ENCODE data around the gene SAMD15.
A peak's percentile ranks its signal among the peaks of the same experiment; 100 is the strongest.
"Not testable (repeated sequence)": the region's sequence is repeated elsewhere in the genome, so short reads cannot be mapped to it uniquely, and the experiment has no call there.

SAMD15 gene

DNA sequence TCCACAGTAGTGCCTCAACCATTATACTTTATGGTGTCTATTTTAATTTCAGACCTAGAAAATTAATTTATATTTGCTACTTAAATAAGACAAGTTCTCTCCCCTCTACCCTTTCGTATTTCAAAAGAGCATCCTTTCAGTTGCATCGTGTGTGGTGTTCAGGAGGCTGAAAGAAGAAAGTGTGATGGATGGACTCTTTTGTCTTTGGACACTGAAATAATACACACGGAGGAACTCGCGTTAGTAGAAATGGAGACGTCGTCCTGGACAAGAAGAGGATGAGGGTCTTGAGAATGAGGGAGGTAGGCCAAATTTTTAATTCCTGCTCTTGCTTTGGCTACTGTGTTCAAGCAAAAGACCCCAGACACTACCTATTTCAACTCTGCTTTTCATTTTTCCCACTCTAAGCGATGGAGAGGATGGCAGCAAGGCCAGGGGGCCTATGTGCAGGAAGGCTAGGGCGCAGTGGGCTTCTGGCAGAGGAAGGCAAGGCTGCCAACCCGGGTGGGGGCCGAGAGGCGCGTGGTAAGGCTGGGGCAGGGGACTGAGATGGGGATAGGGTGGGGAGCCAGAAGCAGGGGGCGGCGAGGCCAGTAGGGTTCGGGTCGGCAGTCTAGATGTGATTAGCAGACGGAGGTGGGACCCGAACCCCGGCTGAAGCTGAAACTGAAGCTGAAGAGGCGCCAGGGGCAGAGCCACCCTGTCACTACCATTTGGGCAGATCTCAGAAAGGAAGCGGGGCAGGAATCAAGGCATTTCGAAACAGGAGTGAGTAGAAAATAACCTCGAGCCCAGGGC is 1.0 kb upstream of the SAMD15 start:
- DNase-seq (ENCODE audit: low read depth in 2 of 3, low spot score in 1 of 3), result peak; percentile 12 to 21 (median 20)

DNA sequence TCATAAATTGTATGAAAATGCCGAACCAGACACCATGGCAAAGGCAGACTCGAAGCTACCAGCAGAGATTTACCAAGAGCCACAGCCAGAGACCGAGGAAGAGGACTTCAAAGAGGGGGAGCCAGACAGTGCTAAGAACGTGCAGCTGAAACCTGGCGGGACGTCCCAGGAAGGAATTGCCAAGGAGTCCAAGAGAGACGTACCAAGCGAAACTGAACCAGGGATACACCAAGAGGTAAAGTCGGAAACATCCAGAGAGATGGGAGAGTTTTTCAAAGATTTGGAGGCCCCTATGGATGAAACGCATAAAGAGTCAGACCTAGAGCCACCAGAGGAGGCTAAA is 294 bp downstream of the SAMD15 start:
- no peak for DNase-seq (ENCODE audit: low read depth in 2 of 3, low spot score in 1 of 3)

DNA sequence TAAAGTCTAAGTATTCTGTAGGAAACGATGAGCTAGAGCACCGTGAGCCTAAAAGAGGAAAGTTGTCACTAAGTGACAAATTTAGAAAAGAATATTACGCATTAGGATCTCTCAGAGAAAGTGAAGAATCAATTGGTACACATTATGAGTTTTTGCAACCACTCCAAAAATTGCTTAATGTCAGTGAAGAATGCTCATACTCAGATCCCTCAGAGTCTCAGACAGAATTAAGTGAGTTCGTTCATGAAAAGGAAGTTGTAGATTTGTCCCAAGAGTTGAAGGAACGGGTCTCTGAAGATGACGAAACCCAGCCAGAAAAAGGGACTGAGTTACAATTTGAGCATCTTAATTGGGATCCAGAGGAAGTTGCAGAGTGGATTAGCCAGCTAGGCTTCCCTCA is 1.5 kb downstream of the SAMD15 start:
- no peak for DNase-seq (ENCODE audit: low read depth in 2 of 3, low spot score in 1 of 3)

DNA sequence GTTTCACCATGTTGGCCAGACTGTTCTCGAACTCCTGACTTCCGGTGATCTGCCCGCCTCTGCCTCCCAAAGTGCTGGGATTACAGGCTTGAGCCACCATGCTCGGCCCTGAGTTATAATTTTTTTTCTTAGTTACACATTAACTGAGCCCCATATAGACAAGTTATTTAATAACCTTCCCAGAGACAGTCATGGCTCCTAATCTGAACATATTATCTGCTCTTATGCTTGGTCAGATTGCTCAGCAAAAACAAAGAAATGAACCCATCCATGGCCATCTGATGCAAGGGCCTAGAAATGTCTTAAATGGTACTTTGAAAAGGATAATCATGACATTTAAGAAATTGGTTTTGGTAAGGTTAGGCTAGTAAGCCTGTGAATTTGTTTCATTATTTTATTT is 13.0 kb downstream of the SAMD15 start:
- no peak for DNase-seq (ENCODE audit: low read depth in 2 of 3, low spot score in 1 of 3)

DNA sequence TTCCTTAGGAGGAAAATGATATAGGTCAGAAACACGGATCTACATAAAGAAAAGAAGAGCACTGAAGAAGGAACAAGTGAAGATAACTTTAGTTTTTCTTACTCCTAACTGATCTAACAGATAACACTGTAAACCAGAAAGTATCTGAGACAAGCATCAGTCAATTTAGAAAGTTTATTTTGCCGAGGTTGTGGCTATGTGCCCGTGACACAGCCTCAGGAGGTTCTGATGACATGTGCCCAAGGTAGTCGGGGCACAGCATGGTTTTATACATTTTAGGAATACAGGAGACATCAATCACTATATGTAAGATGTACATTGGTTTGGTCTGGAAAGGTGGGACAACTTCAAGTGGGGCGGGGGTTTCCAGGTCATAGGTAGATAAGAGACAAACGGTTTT is 23.0 kb downstream of the SAMD15 start:
- no peak for DNase-seq (ENCODE audit: low read depth in 2 of 3, low spot score in 1 of 3)

DNA sequence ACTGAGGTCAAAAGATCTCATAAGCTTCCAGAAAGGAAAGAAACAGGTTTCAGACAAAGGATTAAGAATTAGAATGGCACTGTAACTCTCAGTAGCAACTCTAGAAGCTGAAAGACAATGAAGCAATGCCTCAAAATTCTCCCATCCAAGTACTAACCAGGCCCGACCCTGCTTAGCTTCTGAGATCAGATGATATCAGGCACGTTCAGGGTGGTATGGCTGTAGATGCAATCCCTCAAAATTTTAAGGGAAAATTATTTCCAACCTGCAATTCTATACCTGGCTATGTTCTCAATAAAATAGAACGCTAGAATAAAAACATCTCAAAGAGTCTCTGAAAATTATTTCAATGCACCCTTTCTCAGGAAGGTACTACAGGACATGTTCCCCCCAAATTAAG is 26.6 kb downstream of the SAMD15 start:
- DNase-seq (ENCODE audit: low read depth in 2 of 3, low spot score in 1 of 3), result no peak

DNA sequence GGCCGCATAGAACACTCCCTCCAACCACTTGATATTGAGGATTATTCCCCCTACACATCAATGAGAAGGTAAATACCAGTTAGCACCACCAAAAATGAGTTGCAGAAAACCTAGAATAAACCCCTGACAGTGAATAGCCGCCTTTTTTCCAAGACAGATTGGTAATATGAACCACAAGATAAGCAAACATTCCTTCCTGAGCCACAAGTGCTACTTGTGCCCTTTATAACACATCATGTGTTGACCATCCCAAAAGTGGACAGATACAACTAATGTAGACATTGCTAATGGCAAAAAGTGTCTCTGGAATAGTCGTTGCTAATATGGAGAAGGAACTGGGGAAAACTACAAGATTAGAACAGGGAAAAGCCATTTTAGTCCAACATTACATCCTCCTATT is 28.9 kb downstream of the SAMD15 start:
- no peak for DNase-seq (ENCODE audit: low read depth in 2 of 3, low spot score in 1 of 3)

DNA sequence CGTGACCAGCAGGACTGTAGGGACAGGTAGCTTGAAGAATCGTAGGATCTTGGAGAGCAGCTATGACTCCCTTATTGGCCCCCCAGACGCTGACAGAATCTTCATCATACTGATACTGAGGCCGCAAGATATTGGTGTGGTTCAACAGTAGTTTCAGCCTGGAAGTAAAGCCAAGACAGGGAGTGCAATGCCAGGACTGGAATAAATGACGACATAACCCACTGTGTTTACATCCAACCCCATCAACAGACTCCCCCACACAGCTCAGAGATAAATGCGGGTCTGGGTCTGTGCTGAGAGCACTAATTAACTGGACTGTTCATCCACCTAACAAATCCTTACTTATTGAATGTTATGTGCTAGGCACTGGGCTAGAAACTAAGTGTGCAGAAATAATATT is 29.5 kb downstream of the SAMD15 start:
- no peak for DNase-seq (ENCODE audit: low read depth in 2 of 3, low spot score in 1 of 3)

DNA sequence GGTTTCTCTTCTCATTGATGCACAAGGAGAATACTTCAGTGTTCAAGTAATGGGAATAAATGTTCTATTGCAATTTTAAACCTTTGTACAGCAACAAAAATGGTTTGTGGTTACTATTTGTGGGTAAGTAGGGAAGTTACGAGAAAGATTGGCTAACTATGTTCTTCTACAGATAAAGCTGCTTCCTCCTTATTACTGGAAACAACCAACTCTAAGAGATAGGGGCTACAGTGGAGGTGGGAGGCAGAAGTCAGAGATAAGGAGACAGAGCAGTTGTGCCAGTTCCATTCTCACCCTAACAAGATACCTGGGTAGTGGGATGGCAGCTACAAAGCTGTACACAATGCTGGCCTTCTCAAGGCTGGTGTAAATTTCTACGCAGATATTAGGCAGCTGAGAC is 30.0 kb downstream of the SAMD15 start:
- no peak for DNase-seq (ENCODE audit: low read depth in 2 of 3, low spot score in 1 of 3)

DNA sequence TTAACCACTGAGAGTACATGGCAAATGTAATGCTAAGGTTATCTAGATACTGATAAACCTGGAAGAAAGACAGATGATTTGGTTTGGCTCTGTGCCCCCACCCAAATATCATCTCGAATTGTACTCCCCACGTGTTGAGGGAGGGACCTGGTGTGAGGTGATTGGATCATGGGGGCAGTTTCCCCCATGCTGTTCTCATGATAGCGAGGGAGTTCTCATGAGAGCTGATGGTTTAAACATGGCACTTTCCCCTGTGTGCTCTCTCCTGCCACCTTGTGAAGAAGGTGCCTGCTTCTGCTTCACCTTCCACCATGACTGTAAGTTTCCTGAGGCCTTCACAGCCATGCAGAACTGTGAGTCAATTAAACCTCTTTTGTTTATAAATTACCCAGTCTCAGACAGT is 32.0 kb downstream of the SAMD15 start:
- DNase-seq (ENCODE audit: low read depth in 2 of 3, low spot score in 1 of 3), result no peak

DNA sequence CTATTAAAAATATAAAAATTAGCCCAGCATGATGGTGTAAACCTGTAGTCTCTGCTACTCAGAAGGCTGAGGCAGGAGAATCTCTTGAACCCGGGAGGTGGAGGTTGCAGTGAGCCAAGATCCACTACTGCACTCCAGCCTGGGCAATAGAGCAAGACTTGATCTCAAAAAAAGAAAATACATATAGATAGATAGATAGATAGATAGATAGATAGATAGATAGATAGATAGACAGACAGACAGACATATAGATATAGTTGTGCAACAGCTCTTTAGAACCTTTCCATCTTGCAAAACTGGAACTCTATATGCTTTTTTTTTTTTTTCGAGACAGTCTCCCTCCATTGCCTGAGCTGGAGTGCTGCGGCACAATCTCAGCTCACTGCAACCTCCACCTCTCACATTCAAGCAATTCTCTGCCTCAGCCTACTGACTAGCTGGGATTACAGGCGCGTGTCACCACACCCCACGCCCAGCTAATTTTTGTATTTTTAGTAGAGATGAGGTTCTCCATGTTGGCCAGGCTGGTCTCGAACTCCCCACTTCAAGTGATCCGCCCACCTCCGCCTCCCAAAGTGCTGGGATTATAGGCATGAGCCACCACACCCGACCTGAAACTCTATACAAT is 38.3 kb downstream of the SAMD15 start:
- DNase-seq (ENCODE audit: low read depth in 2 of 3, low spot score in 1 of 3), result not testable (repeated sequence)

DNA sequence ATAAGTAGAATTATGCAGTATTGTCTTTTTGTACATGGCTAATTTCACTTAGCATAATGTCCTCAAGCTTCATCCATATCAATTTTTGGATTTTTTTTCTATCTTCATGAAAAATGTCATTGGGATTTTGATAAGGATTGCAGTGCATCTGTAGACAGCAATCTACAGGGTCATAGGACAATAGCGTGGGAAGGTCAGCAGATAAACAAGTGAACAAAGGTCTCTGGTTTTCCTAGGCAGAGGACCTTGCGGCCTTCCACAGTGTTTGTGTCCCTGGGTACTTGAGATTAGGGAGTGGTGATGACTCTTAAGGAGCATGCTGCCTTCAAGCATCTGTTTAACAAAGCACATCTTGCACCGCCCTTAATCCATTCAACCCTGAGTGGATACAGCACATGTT is 38.9 kb downstream of the SAMD15 start:
- DNase-seq (ENCODE audit: low read depth in 2 of 3, low spot score in 1 of 3), result not testable (repeated sequence)

DNA sequence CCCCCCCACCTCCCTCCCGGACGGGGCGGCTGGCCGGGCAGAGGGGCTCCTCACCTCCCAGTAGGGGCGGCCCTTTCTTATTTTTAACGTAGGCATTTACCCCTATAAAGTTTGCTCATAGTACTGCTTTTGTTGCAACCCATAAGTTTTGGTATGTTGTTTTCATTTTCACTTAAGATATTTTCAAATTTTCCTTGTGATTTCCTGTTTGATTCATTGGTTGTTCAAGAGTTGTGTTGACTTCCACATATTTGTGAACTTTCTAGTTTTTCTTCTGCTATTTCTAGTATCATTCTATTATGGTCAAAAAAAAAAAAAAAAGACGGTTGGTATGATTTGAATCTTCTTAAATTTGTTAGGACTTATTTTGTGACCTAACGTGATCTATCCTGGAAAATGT is 39.7 kb downstream of the SAMD15 start:
- no peak for DNase-seq (ENCODE audit: low read depth in 2 of 3, low spot score in 1 of 3)

DNA sequence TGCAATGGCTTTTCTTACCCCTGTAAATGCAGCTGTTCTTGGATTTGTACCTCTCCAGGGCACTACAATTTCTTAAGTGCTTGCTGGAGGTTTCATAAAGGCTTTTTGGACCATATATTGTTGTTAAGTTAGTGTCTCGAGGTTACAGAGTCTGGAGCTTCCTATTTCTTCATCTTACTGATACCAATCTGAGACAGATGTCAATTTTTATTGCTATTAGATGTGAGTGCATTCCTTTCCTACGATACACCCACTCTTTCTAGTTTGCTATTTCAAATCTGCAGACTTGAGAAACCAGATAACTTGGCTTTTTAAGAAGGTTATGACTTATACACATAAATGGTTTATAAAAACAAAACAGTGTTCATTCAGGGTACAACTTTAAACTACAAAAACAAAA is 44.0 kb downstream of the SAMD15 start:
- no peak for DNase-seq (ENCODE audit: low read depth in 2 of 3, low spot score in 1 of 3)

DNA sequence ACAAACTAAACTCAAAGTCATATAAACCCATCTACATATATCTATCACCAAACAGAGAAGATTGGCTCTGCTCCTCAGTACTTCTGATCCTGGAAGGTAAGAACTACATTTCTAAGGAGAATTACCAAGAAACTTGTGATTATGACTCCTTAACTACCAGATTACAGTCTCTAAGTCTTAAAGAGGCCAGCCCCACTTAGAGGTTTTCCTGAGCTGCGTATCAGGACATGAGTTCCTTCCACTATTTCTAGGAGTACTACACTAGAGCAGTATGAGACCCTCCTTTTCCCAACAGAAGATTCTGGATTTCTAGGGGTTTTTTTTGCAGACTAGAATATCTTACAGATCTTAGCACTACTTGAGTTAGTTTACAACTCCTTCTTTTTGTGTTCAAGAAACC is 46.2 kb downstream of the SAMD15 start, which contains the start of gene NOXRED1:
TSS of gene NOXRED1 (minus strand) at position 101 of the 400 bp plus-strand sequence. CDS start 634 bp downstream, outside the sequence.
- DNase-seq (ENCODE audit: low read depth in 2 of 3, low spot score in 1 of 3), result no peak

DNA sequence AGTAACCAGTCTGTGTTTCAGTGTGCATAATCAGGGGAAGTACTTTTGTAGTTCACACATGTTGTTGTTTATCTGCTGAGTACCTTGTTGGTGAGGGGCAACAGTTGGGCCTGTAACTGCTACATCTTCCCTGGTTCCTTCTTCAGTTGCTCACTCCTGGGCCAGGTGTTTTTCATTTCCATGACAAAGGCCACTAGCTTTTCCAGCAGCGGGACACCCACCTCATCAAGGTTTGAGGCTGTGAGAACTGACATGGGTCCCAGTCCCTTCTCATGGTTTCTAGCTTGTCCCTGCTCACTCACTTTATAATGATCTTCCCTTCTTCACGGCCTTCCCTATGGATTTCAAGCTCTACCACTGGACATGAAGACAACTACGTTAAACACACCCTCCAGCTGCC is 47.7 kb downstream of the SAMD15 start:
- no peak for DNase-seq (ENCODE audit: low read depth in 2 of 3, low spot score in 1 of 3)

DNA sequence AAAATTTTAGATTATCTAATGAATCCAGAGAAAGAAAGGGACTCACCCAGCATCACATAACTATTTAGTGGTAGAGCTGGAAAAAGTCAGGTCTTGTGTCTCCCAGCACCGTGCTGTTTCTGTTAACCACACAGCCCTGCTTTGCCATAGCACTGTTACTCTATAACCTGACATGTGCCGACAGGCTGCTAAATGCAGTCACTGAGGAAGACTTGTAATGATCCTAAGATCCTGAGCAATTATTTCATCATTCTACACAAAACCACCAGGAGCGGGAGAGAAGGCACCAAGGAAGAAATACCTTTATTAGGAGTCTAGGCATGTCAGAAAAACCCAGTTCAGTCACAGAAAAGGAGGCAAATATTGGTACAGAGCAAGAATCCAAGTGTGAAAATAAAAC is 49.2 kb downstream of the SAMD15 start:
- DNase-seq (ENCODE audit: low read depth in 2 of 3, low spot score in 1 of 3), result no peak

DNA sequence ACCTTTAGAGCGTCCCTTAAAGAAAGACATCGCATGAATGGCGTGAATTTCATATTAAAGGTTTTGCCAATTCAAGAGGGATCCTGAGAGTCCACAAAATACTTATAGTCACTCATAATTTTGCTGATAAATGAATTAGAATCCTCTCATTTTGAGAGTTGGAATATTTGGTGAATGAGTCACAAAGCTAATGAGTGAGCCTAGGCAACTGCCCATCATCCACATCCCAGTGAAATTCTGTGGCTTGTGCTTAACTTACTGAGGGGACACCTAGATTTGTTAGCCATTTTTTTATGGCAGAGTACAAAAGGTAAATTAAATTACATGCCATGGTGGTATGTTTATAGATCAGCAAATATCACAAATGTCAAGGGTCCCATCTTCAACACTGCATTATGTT is 58.9 kb downstream of the SAMD15 start:
- DNase-seq (ENCODE audit: low read depth in 2 of 3, low spot score in 1 of 3), result no peak

DNA sequence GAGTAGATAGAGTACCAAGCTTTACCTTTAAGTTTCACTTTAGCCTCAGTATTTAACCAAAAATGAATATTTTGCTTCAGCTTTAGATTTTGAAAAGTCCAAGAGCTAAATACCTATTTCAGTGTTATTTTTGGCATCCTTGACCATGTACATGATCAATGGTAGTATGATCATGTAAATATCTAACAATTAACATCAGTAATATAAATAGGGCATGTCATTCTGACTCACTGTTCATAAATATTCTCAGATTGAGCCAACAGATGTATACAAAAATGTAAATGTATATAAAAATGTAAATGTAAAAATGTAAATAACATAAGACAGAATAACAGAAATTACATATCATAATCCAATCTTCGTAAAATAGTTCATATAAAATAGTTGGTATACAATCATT is 61.4 kb downstream of the SAMD15 start:
- no peak for DNase-seq (ENCODE audit: low read depth in 2 of 3, low spot score in 1 of 3)

DNA sequence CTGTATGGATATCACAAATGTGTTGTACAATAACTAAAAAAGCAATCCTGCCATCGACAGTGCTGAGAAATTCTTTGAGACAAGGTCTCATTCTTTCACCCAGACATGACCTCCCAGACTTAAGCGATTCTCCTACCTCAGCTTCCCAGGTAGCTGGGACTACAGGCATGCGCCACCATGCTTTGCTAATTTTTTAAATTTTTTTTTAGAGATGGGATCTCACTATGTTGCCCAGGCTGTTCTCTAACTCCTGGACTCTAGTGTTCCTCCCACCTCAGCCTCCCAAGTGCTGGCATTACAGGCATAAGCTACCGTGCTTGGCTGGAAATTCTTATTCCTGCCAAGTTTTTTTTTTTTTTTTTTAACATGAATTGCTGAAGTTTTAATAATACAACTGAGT is 62.7 kb downstream of the SAMD15 start:
- DNase-seq (ENCODE audit: low read depth in 2 of 3, low spot score in 1 of 3), result no peak
